ENCODE data around the gene AHR.
"Not testable (repeated sequence)": the region's sequence is repeated elsewhere in the genome, so short reads cannot be mapped to it uniquely, and the experiment has no call there.

AHR gene

DNA sequence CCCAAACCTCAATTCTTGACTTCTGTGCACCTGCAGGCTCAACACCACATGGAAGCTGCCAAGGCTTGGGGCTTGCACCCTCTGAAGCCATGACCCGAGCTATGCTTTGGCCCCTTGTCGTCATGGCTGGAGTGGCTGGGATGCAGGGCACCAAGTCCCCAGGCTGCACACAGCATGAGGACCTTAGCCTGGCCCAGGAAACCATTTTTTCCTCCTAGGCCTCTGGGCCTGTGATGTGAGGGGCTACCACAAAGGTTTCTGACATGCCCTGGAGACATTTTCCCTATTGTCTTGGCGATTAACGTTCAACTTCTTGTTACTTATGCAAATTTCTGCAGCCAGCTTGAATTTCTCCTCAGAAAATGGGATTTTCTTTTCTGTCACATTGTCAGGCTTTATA, 96.1 kb downstream of the AHR start:
- peaks cover 13% of the 10 kb centered on the region for H3K36me3 Mint-ChIP-seq (ENCODE audit: low read depth)
- H3K4me3 Mint-ChIP-seq, DNase-seq, H3K4me1 Mint-ChIP-seq, H3K27ac Mint-ChIP-seq, ATAC-seq, H3K27me3 Mint-ChIP-seq: not testable (repeated sequence)
- H3K9me3 Mint-ChIP-seq, result peaks cover 25% of the 10 kb centered on the region

All from activated naive CD8-positive, alpha-beta T cell treated with anti-CD3 and anti-CD28 coated beads, Interleukin-2, amount 50 U/mL, for 24 hours (primary cell).